Activated T-helper 2 cell treated with anti-CD3 and anti-CD28 coated beads, Interferon-gamma antibody, Interleukin-2, Interleukin-4, amounts not matched to agents 10 μg/mL and 5 μg/mL and 100 μg/mL, durations not matched to agents 14 hours and 24 hours and 36 hours (primary cell): ENCODE measurements around the gene OR4D6. TPM values are rescaled to one million over a fixed set of nuclear protein-coding genes. Genes with fewer than 3 reads are reported as not detected.

ENCODE experiments used
- DNase-seq: peaks from one replicate; pipeline ENCODE4 v3.0.0; 2021; ENCODE audit warnings: low spot score
- H3K27ac Mint-ChIP-seq: one replicate; pipeline ENCODE4 v1.8.0; 2021; ENCODE audit warnings: mixed read lengths
- H3K27me3 Mint-ChIP-seq: one replicate; pipeline ENCODE4 v1.8.0; 2021; ENCODE audit warnings: low read depth, mixed read lengths
- H3K36me3 Mint-ChIP-seq: one replicate; pipeline ENCODE4 v1.8.0; 2021; ENCODE audit warnings: low read depth, mixed read lengths
- H3K4me1 Mint-ChIP-seq: one replicate; pipeline ENCODE4 v1.8.0; 2021; ENCODE audit warnings: low read depth, mixed read lengths
- H3K4me3 Mint-ChIP-seq: one replicate; pipeline ENCODE4 v1.8.0; 2021; ENCODE audit warnings: low read depth, mild to moderate bottlenecking, moderate library complexity, mixed read lengths
- H3K9me3 Mint-ChIP-seq: one replicate; pipeline ENCODE4 v1.8.0; 2021; ENCODE audit warnings: mixed read lengths
- intact Hi-C: fragments of 100-400 bp; cut with micrococcal nuclease; formaldehyde crosslinking; loops from one replicate; pipeline ENCODE4 v1.15.1; 2023
- total RNA-seq: library from RNA; stranded (reverse); gene quantifications from 2 replicates; pipeline ENCODE4 v1.2.3, GENCODE V29; 2022

The OR4D6 gene
- not detected in 2 replicates for total RNA-seq

DNA sequence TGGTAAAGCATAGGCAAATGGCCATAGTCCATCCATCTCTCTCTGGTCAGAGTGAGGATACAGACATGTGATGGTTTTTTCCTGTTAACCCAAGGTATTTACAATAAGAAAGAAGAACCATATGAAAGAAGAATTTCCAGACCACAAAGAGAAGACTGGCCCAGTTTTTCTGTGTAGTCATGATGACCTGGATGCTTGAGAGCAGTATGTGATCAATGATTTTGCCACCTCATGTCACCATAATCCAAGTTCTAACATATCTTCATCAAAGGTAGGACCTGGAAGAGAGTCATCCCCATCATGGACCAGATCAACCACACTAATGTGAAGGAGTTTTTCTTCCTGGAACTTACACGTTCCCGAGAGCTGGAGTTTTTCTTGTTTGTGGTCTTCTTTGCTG lies at the start of gene OR4D6:
Gene OR4D6, plus strand, starts transcription at position 301 of the 400 bp plus-strand sequence. Its CDS starts 0 bp downstream, at position 301.
- Mint-ChIP-seq H3K27ac (no peak within 1 kb of the TSS), H3K9me3 (no peaks in the 10 kb centered on the region), H3K36me3 (no peaks in the 10 kb centered on the region), H3K4me3 (no peak within 1 kb of the TSS), H3K4me1 (no peaks in the 10 kb centered on the region), H3K27me3 (no peaks in the 10 kb centered on the region)
- intact Hi-C loops, result no loop called here
- no peak for DNase-seq

DNA sequence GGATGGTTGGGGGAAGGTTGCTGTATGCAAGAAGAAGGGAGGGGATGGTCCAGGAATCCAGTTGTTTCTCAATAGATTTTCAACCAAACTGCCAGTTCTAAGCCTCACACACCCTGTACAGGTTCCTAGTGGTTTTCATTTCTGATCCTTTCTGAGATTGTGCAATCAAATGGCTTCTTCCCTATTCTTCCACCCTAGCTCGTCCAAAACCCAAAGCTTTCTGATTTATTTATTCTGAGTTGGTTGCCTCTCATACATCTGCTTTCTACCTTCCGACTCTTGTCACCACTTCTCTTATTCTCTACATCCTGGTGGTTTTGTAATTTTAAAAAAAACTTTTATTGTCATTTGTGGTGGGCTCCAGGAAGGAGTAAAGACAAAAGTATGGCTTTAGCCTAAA lies 43.1 kb upstream of the OR4D6 start:
- Mint-ChIP-seq H3K9me3 (no peaks in the 10 kb centered on the region), H3K36me3 (no peaks in the 10 kb centered on the region), H3K27ac (no peak overlapping the region), H3K4me3 (no peak overlapping the region), H3K4me1 (no peaks in the 10 kb centered on the region), H3K27me3 (peaks cover 13% of the 10 kb centered on the region)
- DNase-seq, result no peak
- intact Hi-C loops, result no loop called here

DNA sequence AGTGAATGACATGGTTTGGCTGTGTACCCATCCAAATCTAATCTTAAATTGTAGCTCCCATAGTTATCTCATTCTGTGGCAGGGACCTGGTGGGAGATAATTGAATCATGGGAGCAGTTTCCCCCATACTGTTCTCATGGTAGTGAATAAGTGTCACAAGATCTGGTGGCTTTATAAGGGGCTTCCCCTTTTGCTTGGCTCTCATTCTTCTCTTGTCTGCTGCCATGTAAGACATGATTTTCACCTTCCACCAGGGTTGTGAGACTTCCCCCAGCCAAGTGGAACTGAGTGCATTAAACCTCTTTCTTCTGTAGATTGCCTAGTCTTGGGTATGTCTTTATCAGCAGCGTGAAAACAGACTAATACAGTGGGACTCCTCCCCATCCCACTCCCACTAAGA lies 41.6 kb upstream of the OR4D6 start:
- Mint-ChIP-seq H3K27ac (no peak overlapping the region), H3K27me3 (peaks cover 13% of the 10 kb centered on the region), H3K4me1 (no peaks in the 10 kb centered on the region), H3K9me3 (no peaks in the 10 kb centered on the region), H3K36me3 (no peaks in the 10 kb centered on the region), H3K4me3 (no peak overlapping the region)
- intact Hi-C loops, result no loop called here
- DNase-seq, result no peak

DNA sequence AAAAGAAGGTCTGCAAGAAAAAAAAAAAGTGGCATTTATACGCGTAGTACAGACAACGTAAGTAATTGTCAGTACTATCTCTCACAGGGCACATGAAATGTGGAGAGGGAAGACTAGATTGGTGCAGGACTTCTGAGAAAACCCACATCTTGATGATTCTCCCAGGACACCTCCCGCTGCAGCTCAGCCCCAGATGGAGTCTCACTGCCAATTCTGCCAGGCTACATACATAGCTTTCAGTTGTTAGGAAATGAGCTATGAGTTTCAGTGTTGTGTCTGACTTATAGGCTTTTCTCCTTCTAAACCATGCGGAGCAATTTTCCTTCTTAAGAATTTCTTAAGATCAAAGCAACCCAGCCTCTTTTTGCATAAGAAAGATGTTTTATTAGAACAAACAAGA lies 40.1 kb upstream of the OR4D6 start:
- intact Hi-C loops, result no loop called here
- Mint-ChIP-seq H3K4me3 (no peak overlapping the region), H3K27ac (no peak overlapping the region), H3K9me3 (no peaks in the 10 kb centered on the region), H3K4me1 (no peaks in the 10 kb centered on the region), H3K36me3 (no peaks in the 10 kb centered on the region), H3K27me3 (peaks cover 13% of the 10 kb centered on the region)
- no peak for DNase-seq

DNA sequence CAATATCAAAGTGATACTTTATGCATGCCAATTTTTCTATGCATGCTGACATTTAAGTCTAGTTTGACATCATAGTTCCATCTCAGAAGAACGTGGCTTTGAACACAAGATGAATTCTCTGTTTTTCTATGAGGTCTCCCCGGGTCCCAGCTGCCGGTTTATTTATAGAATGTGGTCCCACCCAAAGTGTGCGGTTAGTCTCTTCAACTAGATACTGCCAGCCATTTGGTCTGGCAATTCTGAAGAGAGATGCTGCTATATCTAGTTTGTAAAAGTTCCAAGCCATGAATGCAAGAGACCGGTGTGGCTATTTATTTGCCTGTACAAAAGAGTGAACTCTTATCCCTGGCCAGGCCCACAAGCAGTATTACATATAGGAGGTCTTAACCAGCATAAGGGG lies 39.7 kb upstream of the OR4D6 start:
- peaks cover 13% of the 10 kb centered on the region for H3K27me3 Mint-ChIP-seq
- H3K9me3 Mint-ChIP-seq, result no peaks in the 10 kb centered on the region
- H3K4me1 Mint-ChIP-seq, result no peaks in the 10 kb centered on the region
- no peaks in the 10 kb centered on the region for H3K36me3 Mint-ChIP-seq
- no peak overlapping the region for H3K4me3 Mint-ChIP-seq
- intact Hi-C loops, result no loop called here
- no peak overlapping the region for H3K27ac Mint-ChIP-seq
- no peak for DNase-seq

DNA sequence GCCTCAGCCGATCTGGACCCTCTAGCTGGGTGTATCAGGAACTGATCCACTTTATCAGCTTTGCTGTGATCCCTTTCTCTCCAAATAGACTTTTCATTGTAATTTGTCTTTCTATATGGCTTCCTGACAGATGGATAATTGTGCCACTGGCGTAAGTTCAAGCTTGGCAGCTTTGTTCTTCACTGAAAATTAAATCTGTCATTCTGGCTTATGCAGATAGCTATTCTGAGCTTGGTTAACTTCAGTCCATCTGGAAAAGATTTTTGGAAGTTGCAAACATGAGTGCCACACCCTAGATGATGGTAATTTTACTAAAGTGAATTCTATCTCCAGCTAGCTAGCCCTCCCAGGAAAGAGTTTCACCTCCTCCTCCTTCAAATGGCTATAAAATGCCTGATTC lies 38.6 kb upstream of the OR4D6 start:
- Mint-ChIP-seq H3K4me3 (no peak overlapping the region), H3K9me3 (no peaks in the 10 kb centered on the region), H3K27me3 (peaks cover 13% of the 10 kb centered on the region), H3K27ac (no peak overlapping the region), H3K36me3 (no peaks in the 10 kb centered on the region), H3K4me1 (no peaks in the 10 kb centered on the region)
- intact Hi-C loops, result no loop called here
- DNase-seq, result no peak

DNA sequence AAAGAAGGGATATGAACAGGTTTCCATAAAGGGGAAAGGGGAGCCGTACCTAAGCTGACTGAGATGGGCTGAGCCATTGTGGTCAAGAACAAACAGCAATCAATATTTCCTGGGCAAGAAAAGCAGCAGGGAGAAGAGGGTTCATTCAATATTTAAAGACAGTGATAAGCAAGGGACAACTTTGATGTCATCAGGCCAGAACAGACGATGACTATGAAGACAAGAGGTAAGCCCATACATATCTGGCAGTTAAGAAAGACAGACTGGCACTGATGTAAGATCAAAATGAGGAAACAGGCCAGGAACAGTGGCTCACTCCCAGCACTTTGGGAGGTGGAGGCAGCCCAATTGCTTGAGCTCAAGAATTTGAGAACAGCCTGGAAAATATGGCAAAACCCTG lies 32.9 kb upstream of the OR4D6 start:
- Mint-ChIP-seq H3K9me3 (no peaks in the 10 kb centered on the region), H3K27me3 (peaks cover under 1% of the 10 kb centered on the region), H3K36me3 (no peaks in the 10 kb centered on the region), H3K27ac (no peak overlapping the region), H3K4me3 (no peak overlapping the region), H3K4me1 (no peaks in the 10 kb centered on the region)
- intact Hi-C loops, result no loop called here
- DNase-seq, result no peak

DNA sequence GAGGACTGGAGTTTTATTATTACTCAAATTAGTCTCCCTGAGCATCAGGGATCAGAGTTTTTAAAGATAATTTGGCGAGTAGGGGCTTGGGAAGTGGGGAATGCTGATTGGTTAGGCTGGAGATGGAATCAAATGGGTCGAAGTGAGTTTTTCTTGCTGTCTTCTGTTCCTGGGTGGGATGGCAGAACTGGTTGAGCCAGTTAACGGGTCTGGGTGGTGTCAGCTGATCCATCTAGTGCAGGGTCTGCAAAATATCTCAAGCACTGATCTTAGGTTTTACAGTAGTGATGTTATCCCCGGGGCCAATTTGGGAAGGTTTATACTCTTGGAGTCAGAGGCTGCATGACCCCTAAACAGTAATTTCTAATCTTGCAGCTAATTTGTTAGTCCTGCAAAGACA lies 31.6 kb upstream of the OR4D6 start:
- Mint-ChIP-seq H3K9me3 (no peaks in the 10 kb centered on the region), H3K27me3 (peaks cover 5% of the 10 kb centered on the region), H3K4me3 (no peak overlapping the region), H3K36me3 (no peaks in the 10 kb centered on the region), H3K27ac (no peak overlapping the region), H3K4me1 (no peaks in the 10 kb centered on the region)
- intact Hi-C loops, result no loop called here
- DNase-seq, result no peak

DNA sequence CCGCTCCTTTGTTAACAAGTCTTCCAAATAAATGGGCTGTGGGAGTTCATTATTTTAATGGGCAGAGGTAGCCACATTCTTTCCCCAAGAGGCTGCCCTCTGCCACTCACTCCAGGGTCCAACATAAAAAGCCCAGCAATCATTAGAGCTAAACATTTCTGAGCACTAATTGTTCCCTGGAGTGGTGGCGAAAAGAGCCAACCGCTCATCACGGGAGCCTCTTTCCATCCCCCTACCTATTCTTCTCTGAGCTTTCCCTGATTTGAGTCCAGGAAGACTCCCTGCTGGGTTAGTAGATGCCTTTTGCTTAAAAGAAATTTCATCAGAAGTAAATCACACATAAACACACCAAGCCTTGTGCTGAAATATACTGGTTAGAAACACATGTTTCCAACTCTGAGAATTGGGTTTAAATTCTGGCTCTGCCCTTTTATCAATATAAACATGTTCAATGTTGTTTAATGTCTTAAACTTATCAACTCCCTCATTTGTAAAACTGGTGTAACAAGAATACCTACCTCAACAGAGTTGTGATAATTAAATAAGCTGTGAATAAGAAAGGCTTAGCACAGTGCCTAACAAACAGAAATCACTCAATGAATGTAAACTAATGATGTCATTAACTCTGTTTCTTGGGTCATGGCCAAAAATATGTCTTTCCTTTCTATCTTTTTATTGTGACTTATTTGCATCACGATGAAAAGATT lies 30.2 kb upstream of the OR4D6 start, which contains the start of gene OR5A2:
Gene OR5A2, minus strand, starts transcription at position 53 of the 707 bp plus-strand sequence. CDS start 3,460 bp downstream, outside the sequence.
- H3K27ac Mint-ChIP-seq, result no peak within 1 kb of the TSS
- H3K27me3 Mint-ChIP-seq, result peaks cover 5% of the 10 kb centered on the region
- intact Hi-C loops, result no loop called here
- no peaks in the 10 kb centered on the region for H3K4me1 Mint-ChIP-seq
- H3K9me3 Mint-ChIP-seq, result no peaks in the 10 kb centered on the region
- no peak for DNase-seq
- no peak within 1 kb of the TSS for H3K4me3 Mint-ChIP-seq
- no peaks in the 10 kb centered on the region for H3K36me3 Mint-ChIP-seq

DNA sequence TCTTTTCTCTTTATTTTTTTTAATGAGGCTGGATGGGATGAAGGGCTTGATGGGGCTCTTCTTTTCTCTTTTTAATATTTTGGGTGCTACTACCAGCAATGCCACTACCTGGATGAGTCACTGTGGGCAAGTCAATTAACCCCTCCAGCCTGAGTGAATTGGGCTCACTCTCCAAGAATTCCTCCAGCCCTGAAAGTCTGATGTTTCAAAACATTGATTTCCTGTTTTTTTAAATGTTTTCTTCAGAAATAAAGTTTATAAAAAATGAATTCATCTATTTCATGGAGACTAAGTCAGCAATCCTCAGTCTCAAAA lies 29.7 kb upstream of the OR4D6 start:
- H3K9me3 Mint-ChIP-seq, result no peaks in the 10 kb centered on the region
- no peak for DNase-seq
- H3K4me3 Mint-ChIP-seq, result no peak overlapping the region
- H3K36me3 Mint-ChIP-seq, result no peaks in the 10 kb centered on the region
- no peak overlapping the region for H3K27ac Mint-ChIP-seq
- peaks cover 5% of the 10 kb centered on the region for H3K27me3 Mint-ChIP-seq
- intact Hi-C loops, result no loop called here
- no peaks in the 10 kb centered on the region for H3K4me1 Mint-ChIP-seq

DNA sequence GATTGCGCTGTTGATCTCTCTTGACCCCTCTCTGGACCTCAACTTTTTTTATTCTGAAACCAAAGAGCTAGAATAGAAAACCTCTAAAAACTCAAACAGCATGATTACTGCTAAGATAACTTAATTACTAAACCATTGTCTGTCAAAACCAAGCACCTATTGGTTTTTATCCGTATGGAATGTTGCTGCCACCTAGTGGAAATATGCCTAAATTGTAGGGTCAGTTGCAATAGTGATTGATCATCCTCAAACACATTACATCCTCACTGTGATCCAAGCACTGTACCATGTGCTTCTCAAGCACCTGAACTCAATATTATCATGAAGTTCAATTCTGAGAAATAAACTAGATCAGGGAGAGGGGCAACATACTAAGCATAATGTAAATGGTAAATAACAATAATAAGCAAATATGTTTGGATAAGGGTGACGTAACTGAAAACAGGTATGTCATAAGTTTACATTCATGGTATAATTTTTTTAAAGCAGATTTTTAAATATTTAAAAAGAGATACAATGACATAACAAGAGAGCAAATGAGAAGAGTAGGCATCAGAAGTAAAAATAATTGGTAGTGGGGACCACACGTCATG lies 26.7 kb upstream of the OR4D6 start:
- peaks cover 8% of the 10 kb centered on the region for H3K27me3 Mint-ChIP-seq
- H3K27ac Mint-ChIP-seq, result no peak overlapping the region
- H3K4me3 Mint-ChIP-seq, result no peak overlapping the region
- peak; percentile 12 for DNase-seq
- intact Hi-C loops, result loop anchor here (1.0 to 10.0 kb wide), 2 partner anchors 145 to 259 kb away; no protein-coding TSS in a partner anchor
- H3K36me3 Mint-ChIP-seq, result no peaks in the 10 kb centered on the region
- H3K9me3 Mint-ChIP-seq, result no peaks in the 10 kb centered on the region
- no peaks in the 10 kb centered on the region for H3K4me1 Mint-ChIP-seq

DNA sequence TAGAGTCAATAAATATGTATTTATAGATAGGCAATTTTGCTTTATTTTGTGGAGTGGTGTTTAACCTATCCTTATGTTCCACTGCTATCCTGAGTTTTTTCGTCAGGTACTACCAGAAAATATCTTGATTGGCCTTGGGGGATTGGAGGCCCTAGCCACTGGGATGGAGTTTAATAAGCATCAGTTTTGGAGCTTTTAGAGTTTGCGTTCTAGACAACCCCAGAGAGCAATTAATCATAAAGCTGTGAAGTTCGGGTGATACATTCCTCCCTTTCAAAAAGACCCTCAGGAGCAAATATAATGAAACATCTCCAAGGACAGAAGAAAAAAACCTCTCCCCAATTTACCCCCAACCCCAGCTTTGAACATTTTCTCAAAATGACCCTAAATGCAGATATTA lies 20.6 kb upstream of the OR4D6 start, which contains the start of gene OR5A1:
Gene OR5A1, plus strand, starts transcription at position 301 of the 400 bp plus-strand sequence. CDS start 6,700 bp downstream, outside the sequence.
- Mint-ChIP-seq H3K27me3 (peaks cover 4% of the 10 kb centered on the region), H3K27ac (no peak within 1 kb of the TSS), H3K9me3 (no peaks in the 10 kb centered on the region), H3K36me3 (no peaks in the 10 kb centered on the region), H3K4me1 (no peaks in the 10 kb centered on the region), H3K4me3 (no peak within 1 kb of the TSS)
- intact Hi-C loops, result loop anchor here (10.0 kb wide), 1 partner anchor 151 kb away; no protein-coding TSS in a partner anchor
- DNase-seq, result no peak

DNA sequence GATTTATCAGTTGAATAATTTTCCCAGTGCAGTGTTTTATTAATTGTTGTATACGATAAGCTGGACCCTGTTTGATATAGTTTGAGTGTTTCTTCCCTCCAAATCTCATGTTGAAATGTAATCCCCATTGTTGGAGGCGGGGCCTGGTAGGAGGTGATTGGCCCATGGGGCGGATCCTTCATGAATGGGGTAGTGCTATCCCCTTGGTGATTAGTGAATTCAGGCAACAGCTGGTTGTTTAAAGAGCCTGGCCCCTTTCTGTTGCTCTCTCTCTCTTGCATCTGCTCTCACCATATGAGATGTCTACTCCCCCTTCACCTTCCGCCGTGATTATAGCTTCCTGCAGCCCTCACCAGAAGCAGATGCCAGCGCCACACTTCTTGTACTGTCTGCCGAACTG lies 19.0 kb upstream of the OR4D6 start:
- Mint-ChIP-seq H3K4me1 (no peaks in the 10 kb centered on the region), H3K27ac (no peak overlapping the region), H3K27me3 (peaks cover 4% of the 10 kb centered on the region), H3K9me3 (no peaks in the 10 kb centered on the region), H3K36me3 (no peaks in the 10 kb centered on the region), H3K4me3 (no peak overlapping the region)
- intact Hi-C loops, result loop anchor here (10.0 kb wide), 1 partner anchor 153 kb away; no protein-coding TSS in a partner anchor
- no peak for DNase-seq
